Parathyroid adenoma (tissue), 2 donors: Measurements from ENCODE around the gene HAND1.

ENCODE experiments used
- H2AFZ ChIP-seq: fragments of 300-600 bp; sonication (generic); one replicate; pipeline ENCODE4 v1.7.0; 2017; ENCODE audit warnings: antibody characterized with exemption, mild to moderate bottlenecking
- H3K27ac ChIP-seq: fragments of 300-600 bp; sonication (generic); one replicate; pipeline ENCODE4 v1.7.0; 2017
- H3K27me3 ChIP-seq: fragments of 300-600 bp; sonication (generic); one replicate; pipeline ENCODE4 v1.7.0; 2017; ENCODE audit warnings: low read length; ENCODE audit not compliant: control insufficient read depth, insufficient read depth
- H3K36me3 ChIP-seq: fragments of 300-600 bp; sonication (generic); one replicate; pipeline ENCODE4 v1.7.0; 2017; ENCODE audit warnings: low read length; ENCODE audit not compliant: control insufficient read depth, insufficient read depth
- H3K4me1 ChIP-seq: fragments of 300-600 bp; sonication (generic); one replicate; pipeline ENCODE4 v1.7.0; 2017; ENCODE audit warnings: control low read depth
- H3K4me2 ChIP-seq: fragments of 300-600 bp; sonication (generic); one replicate; pipeline ENCODE4 v1.7.0; 2017; ENCODE audit warnings: low read length
- H3K4me3 ChIP-seq: fragments of 300-600 bp; sonication (generic); one replicate; pipeline ENCODE4 v1.7.0; 2017; ENCODE audit warnings: low read depth, low read length
- H3K79me2 ChIP-seq: fragments of 300-600 bp; sonication (generic); one replicate; pipeline ENCODE4 v1.7.0; 2017; ENCODE audit warnings: control low read depth
- H3K9ac ChIP-seq: fragments of 300-600 bp; sonication (generic); one replicate; pipeline ENCODE4 v1.7.0; 2017; ENCODE audit warnings: mild to moderate bottlenecking
- H3K9me3 ChIP-seq: fragments of 300-600 bp; sonication (generic); one replicate; pipeline ENCODE4 v1.7.0; 2017; ENCODE audit warnings: low read length; ENCODE audit not compliant: control insufficient read depth
- TF ChIP-seq, protein P1 (sequence below): fragments of 300-600 bp; sonication (generic); IDR thresholded peaks from one replicate; pipeline ENCODE4 v1.7.0; 2017; ENCODE audit warnings: antibody characterized with exemption, mild to moderate bottlenecking
- donor health status: primary hyperparathyroidism.

HAND1 gene

DNA sequence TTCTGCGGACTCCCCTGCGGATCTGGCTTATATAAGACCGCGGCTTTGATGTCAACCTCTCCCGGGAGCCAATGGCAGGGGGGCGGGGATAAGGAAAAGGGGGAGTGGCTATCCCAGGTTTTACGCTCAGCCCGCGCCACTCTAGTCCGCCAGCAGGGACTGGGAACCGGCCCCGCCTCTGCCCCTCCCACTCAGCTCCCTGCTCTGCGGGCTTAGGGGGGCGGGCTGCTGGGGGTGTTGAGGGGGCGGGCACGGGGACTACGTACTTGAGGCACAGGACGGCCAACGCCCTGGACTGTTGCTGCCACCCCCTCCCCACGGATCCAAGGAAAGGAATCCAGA lies at the start of gene HAND1:
Gene HAND1 (minus strand): TSS at position 4 of the 342 bp plus-strand sequence. CDS start 219 bp downstream, outside the sequence.
- Histone ChIP-seq H3K9ac (no peak within 1 kb of the TSS), H3K4me3 (no peak within 1 kb of the TSS), H3K27me3 (peaks cover 54% of the 10 kb centered on the region), H3K79me2 (no peaks in the 10 kb centered on the region), H3K4me1 (no peaks in the 10 kb centered on the region), H3K4me2 (peak within 1 kb of the TSS; percentile 59), H3K27ac (no peak within 1 kb of the TSS), H3K36me3 (no peaks in the 10 kb centered on the region), H3K9me3 (no peaks in the 10 kb centered on the region), H2AFZ (peak within 1 kb of the TSS; percentile 61)
- TF ChIP-seq, protein P1, sequence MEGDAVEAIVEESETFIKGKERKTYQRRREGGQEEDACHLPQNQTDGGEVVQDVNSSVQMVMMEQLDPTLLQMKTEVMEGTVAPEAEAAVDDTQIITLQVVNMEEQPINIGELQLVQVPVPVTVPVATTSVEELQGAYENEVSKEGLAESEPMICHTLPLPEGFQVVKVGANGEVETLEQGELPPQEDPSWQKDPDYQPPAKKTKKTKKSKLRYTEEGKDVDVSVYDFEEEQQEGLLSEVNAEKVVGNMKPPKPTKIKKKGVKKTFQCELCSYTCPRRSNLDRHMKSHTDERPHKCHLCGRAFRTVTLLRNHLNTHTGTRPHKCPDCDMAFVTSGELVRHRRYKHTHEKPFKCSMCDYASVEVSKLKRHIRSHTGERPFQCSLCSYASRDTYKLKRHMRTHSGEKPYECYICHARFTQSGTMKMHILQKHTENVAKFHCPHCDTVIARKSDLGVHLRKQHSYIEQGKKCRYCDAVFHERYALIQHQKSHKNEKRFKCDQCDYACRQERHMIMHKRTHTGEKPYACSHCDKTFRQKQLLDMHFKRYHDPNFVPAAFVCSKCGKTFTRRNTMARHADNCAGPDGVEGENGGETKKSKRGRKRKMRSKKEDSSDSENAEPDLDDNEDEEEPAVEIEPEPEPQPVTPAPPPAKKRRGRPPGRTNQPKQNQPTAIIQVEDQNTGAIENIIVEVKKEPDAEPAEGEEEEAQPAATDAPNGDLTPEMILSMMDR = no peak

DNA sequence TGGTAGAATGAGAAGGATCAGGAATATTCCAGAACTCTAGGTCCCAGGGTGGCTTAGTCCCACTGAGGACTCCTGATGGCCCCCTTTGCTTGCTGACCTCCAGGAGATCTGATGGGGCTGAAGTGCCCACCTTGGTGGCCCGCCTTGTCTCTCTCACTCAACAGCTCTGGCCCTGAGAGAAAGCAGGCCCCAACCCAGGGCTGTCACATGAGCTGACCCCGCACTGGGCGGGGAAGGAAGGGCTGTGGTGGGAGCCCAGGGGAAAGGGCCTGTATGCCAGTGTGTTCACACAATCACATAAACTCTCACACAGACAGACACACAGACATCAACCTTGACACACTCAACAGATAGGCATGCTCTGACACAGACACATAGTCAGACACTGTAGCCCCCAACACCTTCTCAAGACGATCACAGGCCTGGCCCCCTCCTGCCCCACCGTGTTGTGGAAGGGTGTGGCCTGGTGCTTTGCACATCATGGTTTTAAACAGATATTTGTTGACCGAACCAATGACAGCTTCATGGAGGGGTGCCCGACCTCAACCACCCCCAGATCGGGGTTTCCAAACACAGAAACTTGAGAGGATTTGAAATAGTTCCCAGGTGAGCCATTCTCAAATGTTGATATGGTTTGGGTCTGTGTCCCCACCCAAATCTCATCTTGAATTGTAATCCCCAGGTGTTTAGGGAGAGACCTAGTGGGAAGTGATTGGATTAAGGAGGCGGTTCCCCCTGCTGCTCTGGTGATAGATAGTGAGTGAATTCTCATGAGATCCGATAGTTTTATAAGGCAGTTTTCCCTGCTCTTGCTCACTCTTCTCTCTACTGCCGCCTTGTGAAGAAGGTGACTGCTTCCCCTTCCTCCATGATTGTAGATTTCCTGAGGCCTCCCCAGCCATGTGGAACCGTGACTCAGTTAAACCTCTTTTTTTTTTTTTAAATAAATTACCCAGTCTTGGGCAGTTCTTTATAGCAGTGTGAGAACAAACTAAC lies 48.5 kb upstream of the HAND1 start:
- TF ChIP-seq, protein P1 = no peak
- no peak overlapping the region for H3K27ac ChIP-seq
- no peak overlapping the region for H2AFZ ChIP-seq
- no peak overlapping the region for H3K4me2 ChIP-seq
- no peaks in the 10 kb centered on the region for H3K36me3 ChIP-seq
- H3K9me3 ChIP-seq = no peaks in the 10 kb centered on the region
- H3K4me3 ChIP-seq = no peak overlapping the region
- H3K27me3 ChIP-seq = no peaks in the 10 kb centered on the region
- H3K9ac ChIP-seq = no peak overlapping the region
- no peaks in the 10 kb centered on the region for H3K79me2 ChIP-seq
- peaks cover 18% of the 10 kb centered on the region for H3K4me1 ChIP-seq

DNA sequence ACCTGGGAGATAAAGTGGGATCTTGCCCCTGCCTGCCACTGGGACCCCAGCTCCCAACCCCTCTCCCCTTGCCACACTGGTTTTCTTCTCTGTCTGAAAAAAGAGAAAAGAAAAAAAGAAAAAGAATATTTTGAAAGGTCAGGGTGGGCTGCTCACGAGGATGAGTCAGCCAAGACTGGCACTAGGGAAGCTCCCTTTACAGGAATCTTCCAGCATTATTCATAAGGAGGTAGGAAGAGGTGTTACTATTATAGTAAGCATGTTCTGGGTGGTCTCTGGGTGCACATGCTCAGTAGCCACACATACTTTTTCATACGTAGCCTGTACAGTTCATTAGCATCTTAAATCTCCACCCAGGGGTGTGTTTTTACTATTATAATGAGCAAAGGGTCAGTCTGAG lies 46.8 kb upstream of the HAND1 start:
- Histone ChIP-seq H3K36me3 (no peaks in the 10 kb centered on the region), H3K4me3 (no peak overlapping the region), H3K9me3 (no peaks in the 10 kb centered on the region), H2AFZ (no peak overlapping the region), H3K27ac (no peak overlapping the region), H3K4me1 (peaks cover 18% of the 10 kb centered on the region), H3K27me3 (no peaks in the 10 kb centered on the region), H3K79me2 (no peaks in the 10 kb centered on the region), H3K9ac (no peak overlapping the region), H3K4me2 (no peak overlapping the region)
- TF ChIP-seq, protein P1 = no peak

DNA sequence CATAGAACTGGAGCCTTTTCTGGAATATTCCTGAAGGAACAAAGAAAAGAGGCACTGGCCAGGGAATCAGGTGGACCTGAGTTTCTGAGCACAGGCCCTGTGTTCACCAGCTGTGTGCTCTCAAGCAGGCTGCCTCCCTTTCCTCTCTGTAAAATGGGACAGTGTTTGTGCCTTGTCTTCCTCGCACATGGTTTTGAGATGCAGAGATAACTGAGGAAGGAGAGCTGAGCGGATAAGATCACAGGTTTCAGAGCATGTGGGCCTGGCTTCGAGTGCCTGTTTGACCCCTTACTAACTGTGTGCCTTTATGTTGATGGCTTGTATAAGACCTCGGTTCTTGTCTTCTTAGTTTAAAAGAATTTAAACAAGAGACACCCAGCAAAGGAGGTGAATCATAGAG lies 46.2 kb upstream of the HAND1 start:
- Histone ChIP-seq H3K4me1 (peaks cover 18% of the 10 kb centered on the region), H3K79me2 (no peaks in the 10 kb centered on the region), H3K4me3 (no peak overlapping the region), H3K36me3 (no peaks in the 10 kb centered on the region), H3K9me3 (no peaks in the 10 kb centered on the region), H3K27me3 (no peaks in the 10 kb centered on the region), H3K9ac (no peak overlapping the region), H3K4me2 (no peak overlapping the region), H2AFZ (peak overlapping the region; percentile 85), H3K27ac (peak overlapping the region; percentile 74)
- TF ChIP-seq, protein P1 = no peak
